ENCODE data around the gene PTPRM.

Gene PTPRM

GRCh38 chr18:8235894-8236293, 668.8 kb downstream of the PTPRM start:
- no peak for DNase-seq (ENCODE audit: low read depth)
- TF ChIP-seq, protein P1, sequence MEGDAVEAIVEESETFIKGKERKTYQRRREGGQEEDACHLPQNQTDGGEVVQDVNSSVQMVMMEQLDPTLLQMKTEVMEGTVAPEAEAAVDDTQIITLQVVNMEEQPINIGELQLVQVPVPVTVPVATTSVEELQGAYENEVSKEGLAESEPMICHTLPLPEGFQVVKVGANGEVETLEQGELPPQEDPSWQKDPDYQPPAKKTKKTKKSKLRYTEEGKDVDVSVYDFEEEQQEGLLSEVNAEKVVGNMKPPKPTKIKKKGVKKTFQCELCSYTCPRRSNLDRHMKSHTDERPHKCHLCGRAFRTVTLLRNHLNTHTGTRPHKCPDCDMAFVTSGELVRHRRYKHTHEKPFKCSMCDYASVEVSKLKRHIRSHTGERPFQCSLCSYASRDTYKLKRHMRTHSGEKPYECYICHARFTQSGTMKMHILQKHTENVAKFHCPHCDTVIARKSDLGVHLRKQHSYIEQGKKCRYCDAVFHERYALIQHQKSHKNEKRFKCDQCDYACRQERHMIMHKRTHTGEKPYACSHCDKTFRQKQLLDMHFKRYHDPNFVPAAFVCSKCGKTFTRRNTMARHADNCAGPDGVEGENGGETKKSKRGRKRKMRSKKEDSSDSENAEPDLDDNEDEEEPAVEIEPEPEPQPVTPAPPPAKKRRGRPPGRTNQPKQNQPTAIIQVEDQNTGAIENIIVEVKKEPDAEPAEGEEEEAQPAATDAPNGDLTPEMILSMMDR (conservative IDR thresholded peaks at IDR 0.05; ENCODE audit: low read depth, low read length) = no peak
- H3K4me3 ChIP-seq (ENCODE audit: low read depth, low read length) = no peak overlapping the region

DNA sequence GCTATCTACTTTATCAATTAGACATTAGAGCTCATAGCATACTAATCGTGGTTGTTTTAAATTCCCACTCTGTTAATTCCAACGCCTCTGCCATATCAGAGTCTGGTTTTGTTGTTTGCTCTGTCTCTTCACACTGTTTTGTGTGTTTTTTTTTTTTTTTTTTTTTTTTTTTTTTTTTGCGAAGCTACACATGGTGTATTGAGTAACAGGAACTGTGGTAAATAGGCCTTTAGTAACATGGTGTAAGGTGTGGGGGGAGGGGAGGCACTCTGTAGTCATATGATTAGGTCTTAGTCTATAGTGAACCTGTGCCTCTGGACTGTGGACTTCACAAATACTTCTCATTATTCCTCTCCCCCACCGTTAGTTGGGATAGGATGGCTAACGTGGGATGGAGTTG, 671.4 kb downstream of the PTPRM start:
- peak; percentile 28 for DNase-seq (ENCODE audit: low read depth)
- TF ChIP-seq, protein P1 (conservative IDR thresholded peaks at IDR 0.05; ENCODE audit: low read depth, low read length) = no peak

GRCh38 chr18:8241731-8242130, 674.6 kb downstream of the PTPRM start:
- no peak overlapping the region for H3K4me3 ChIP-seq (ENCODE audit: low read depth, low read length)
- no peak for DNase-seq (ENCODE audit: low read depth)
- TF ChIP-seq, protein P1 (conservative IDR thresholded peaks at IDR 0.05; ENCODE audit: low read depth, low read length) = no peak

More for the DNA sequence above, 671.4 kb downstream of the PTPRM start:
- H3K4me3 ChIP-seq (ENCODE audit: low read depth, low read length) = no peak overlapping the region

DNA sequence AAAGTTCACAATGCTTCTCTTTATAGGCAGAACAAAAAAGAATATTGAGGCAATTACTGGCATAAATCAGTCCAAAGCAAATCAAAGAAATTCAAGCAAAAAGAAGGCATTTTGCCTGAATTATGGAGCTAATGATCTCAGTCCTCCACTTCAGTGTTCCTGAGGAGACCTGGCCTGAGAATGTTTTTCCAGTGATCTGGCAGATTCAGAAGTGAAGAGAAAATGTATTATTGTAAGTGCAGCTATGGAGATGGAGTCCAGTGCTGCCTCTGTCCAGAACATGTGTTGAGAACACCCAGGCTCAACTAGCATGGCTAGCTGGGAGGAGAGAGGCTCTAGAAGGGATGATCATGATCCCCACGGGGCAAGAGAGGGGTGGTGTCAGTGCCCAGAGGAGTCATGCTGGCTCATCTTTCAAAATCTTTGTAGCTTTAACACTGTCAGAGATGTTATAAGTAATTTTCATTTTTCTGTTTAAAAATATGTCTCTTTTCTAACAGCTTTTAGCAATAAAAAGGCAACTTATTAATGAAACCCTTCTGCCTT, 675.1 kb downstream of the PTPRM start:
- TF ChIP-seq, protein P1 (conservative IDR thresholded peaks at IDR 0.05; ENCODE audit: low read depth, low read length) = no peak
- DNase-seq (ENCODE audit: low read depth) = no peak
- H3K4me3 ChIP-seq (ENCODE audit: low read depth, low read length) = no peak overlapping the region

DNA sequence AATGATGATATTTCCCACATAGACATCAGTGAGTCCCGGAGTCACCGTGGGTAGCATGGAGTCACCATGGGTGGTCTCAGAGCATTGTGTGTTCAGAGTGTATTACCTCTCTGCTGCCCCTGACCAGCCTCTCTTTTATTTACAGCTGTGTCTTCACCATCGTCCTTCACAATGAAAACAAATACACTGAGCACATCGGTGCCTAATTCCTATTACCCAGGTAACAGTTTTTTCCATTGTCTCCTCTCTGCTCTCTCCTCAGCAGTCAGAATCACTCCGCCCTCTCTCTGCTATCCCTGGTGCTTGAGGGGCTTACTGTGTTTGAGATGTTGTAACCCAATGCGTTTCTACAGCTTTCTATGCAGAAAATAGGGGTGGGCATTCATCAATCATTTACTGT, 680.6 kb downstream of the PTPRM start:
- no peak for DNase-seq (ENCODE audit: low read depth)
- TF ChIP-seq, protein P1 (conservative IDR thresholded peaks at IDR 0.05; ENCODE audit: low read depth, low read length) = no peak
- H3K4me3 ChIP-seq (ENCODE audit: low read depth, low read length) = no peak overlapping the region

GRCh38 chr18:8248576-8248975, 681.5 kb downstream of the PTPRM start:
- TF ChIP-seq, protein P1 (conservative IDR thresholded peaks at IDR 0.05; ENCODE audit: low read depth, low read length) = no peak
- no peak overlapping the region for H3K4me3 ChIP-seq (ENCODE audit: low read depth, low read length)
- no peak for DNase-seq (ENCODE audit: low read depth)

GRCh38 chr18:8249811-8250210, 682.7 kb downstream of the PTPRM start:
- peak; percentile 28 for DNase-seq (ENCODE audit: low read depth)
- TF ChIP-seq, protein P1 (conservative IDR thresholded peaks at IDR 0.05; ENCODE audit: low read depth, low read length) = no peak
- H3K4me3 ChIP-seq (ENCODE audit: low read depth, low read length) = no peak overlapping the region

Measured in choroid plexus epithelial cell (primary cell).